WTC11 (cell line): ENCODE results near the gene PGBD5. TPM values are rescaled to one million over a fixed set of nuclear protein-coding genes. Genes with fewer than 3 reads are reported as not detected.

Source experiments
- ATAC-seq: fragments of 200-7000 bp; cut with Tn5 transposase; 2 replicates; pipeline ENCODE4 v1.10.0; 2021; ENCODE audit warnings: mild to moderate bottlenecking, moderate library complexity
- CTCF ChIA-PET: fragments of 300-600 bp; sonication (Branson Sonifier 250); formaldehyde crosslinking; loops from one replicate; lab custom pipeline; 2021; ENCODE audit warnings: antibody characterized with exemption; lab: Charles Lee
- POLR2A ChIA-PET: fragments of 350-600 bp; sonication (Branson Sonifier 250); formaldehyde crosslinking; loops from one replicate; lab custom pipeline; 2021; ENCODE audit warnings: antibody characterized with exemption; lab: Charles Lee
- DNase-seq: peaks from one replicate; pipeline ENCODE4 v3.0.0; 2021; ENCODE audit warnings: low spot score
- H3K27ac Mint-ChIP-seq: 2 replicates; pipeline ENCODE4 v1.8.0; 2021; ENCODE audit warnings: mixed read lengths
- H3K27me3 Mint-ChIP-seq: 2 replicates; pipeline ENCODE4 v1.8.0; 2021; ENCODE audit warnings: low read depth, mild to moderate bottlenecking, moderate library complexity, mixed read lengths
- H3K36me3 Mint-ChIP-seq: 2 replicates; pipeline ENCODE4 v1.8.0; 2021; ENCODE audit warnings: mixed read lengths
- H3K4me1 Mint-ChIP-seq: 2 replicates; pipeline ENCODE4 v1.8.0; 2022; ENCODE audit warnings: mixed read lengths
- H3K4me3 Mint-ChIP-seq: 2 replicates; pipeline ENCODE4 v1.8.0; 2021; ENCODE audit warnings: mild to moderate bottlenecking, moderate library complexity, mixed read lengths
- H3K9me3 Mint-ChIP-seq: 2 replicates; pipeline ENCODE4 v1.8.0; 2021; ENCODE audit warnings: mixed read lengths
- ARID4B ChIP-seq: sonication (generic); formaldehyde crosslinking; IDR thresholded peaks from 2 replicates; pipeline ENCODE4 v1.8.0; 2023; ENCODE audit warnings: missing genetic modification reagents, mild to moderate bottlenecking, borderline replicate concordance
- CDX4 ChIP-seq: fragments of 250-450 bp; sonication (Bioruptor Pico); IDR thresholded peaks from 2 replicates; pipeline ENCODE4 v1.9.0; 2021; ENCODE audit warnings: moderate library complexity, mild to moderate bottlenecking, inconsistent platforms, borderline replicate concordance
- CTCF ChIP-seq: fragments of 200-600 bp; IDR thresholded peaks from 2 replicates; pipeline ENCODE4 v1.8.0; 2022; ENCODE audit warnings: antibody characterized with exemption
- MYBL2 ChIP-seq: sonication (generic); formaldehyde crosslinking; IDR thresholded peaks from 2 replicates; pipeline ENCODE4 v1.8.1; 2023; ENCODE audit warnings: mild to moderate bottlenecking, moderate library complexity, missing genetic modification reagents
- NFE2L1 ChIP-seq: sonication (generic); formaldehyde crosslinking; IDR thresholded peaks from 2 replicates; pipeline ENCODE4 v1.8.1; 2023; ENCODE audit warnings: missing genetic modification reagents
- TCF7 ChIP-seq: sonication (generic); formaldehyde crosslinking; IDR thresholded peaks from 2 replicates; pipeline ENCODE4 v1.8.0; 2022; ENCODE audit warnings: mild to moderate bottlenecking, low read depth, missing genetic modification reagents, moderate library complexity
- TEAD1 ChIP-seq: sonication (generic); formaldehyde crosslinking; IDR thresholded peaks from 2 replicates; pipeline ENCODE4 v1.8.0; 2022; ENCODE audit warnings: mild to moderate bottlenecking, missing genetic modification reagents
- ZNF121 ChIP-seq: sonication (generic); formaldehyde crosslinking; IDR thresholded peaks from 2 replicates; pipeline ENCODE4 v1.8.0; 2023; ENCODE audit warnings: missing genetic modification reagents
- ZNF219 ChIP-seq: sonication (generic); formaldehyde crosslinking; IDR thresholded peaks from 2 replicates; pipeline ENCODE4 v1.8.0; 2023; ENCODE audit warnings: missing genetic modification reagents, mild to moderate bottlenecking, borderline replicate concordance
- ZNF263 ChIP-seq: sonication (generic); formaldehyde crosslinking; IDR thresholded peaks from 2 replicates; pipeline ENCODE4 v1.8.1; 2022; ENCODE audit warnings: low read depth, mild to moderate bottlenecking, moderate library complexity, missing genetic modification reagents
- ZNF317 ChIP-seq: sonication (generic); formaldehyde crosslinking; IDR thresholded peaks from 2 replicates; pipeline ENCODE4 v1.8.1; 2023; ENCODE audit warnings: low read depth, mild to moderate bottlenecking, moderate library complexity, missing genetic modification reagents, borderline replicate concordance
- ZNF396 ChIP-seq: fragments of 250-450 bp; sonication (Bioruptor Pico); IDR thresholded peaks from 2 replicates; pipeline ENCODE4 v1.8.0; 2021; ENCODE audit warnings: mild to moderate bottlenecking, moderate library complexity, borderline replicate concordance
- ZNF416 ChIP-seq: fragments of 250-450 bp; sonication (Bioruptor Pico); IDR thresholded peaks from 2 replicates; pipeline ENCODE4 v1.9.0; 2021; ENCODE audit warnings: mild to moderate bottlenecking, inconsistent platforms
- ZNF423 ChIP-seq: fragments of 250-450 bp; sonication (Bioruptor Pico); IDR thresholded peaks from 2 replicates; pipeline ENCODE4 v2.1.2; 2022; ENCODE audit warnings: mild to moderate bottlenecking, moderate library complexity
- ZNF512 ChIP-seq: sonication (generic); formaldehyde crosslinking; IDR thresholded peaks from 2 replicates; pipeline ENCODE4 v1.8.1; 2022; ENCODE audit warnings: missing genetic modification reagents, borderline replicate concordance
- total RNA-seq: library from RNA; stranded (reverse); gene quantifications from 3 replicates; pipeline ENCODE4 v1.2.3, GENCODE V29; 2021
- TF ChIP-seq, protein P1 (sequence below): sonication (generic); formaldehyde crosslinking; IDR thresholded peaks from 2 replicates; pipeline ENCODE4 v1.8.1; 2022; ENCODE audit warnings: low read depth, mild to moderate bottlenecking, moderate library complexity, missing genetic modification reagents, borderline replicate concordance
- TF ChIP-seq, protein P2 (sequence below): sonication (generic); formaldehyde crosslinking; IDR thresholded peaks from 2 replicates; pipeline ENCODE4 v1.8.1; 2023; ENCODE audit warnings: mild to moderate bottlenecking, missing genetic modification reagents, borderline replicate concordance

Gene PGBD5
- total RNA-seq, 1 experiment from 2014 or later, result 23.8 TPM

DNA sequence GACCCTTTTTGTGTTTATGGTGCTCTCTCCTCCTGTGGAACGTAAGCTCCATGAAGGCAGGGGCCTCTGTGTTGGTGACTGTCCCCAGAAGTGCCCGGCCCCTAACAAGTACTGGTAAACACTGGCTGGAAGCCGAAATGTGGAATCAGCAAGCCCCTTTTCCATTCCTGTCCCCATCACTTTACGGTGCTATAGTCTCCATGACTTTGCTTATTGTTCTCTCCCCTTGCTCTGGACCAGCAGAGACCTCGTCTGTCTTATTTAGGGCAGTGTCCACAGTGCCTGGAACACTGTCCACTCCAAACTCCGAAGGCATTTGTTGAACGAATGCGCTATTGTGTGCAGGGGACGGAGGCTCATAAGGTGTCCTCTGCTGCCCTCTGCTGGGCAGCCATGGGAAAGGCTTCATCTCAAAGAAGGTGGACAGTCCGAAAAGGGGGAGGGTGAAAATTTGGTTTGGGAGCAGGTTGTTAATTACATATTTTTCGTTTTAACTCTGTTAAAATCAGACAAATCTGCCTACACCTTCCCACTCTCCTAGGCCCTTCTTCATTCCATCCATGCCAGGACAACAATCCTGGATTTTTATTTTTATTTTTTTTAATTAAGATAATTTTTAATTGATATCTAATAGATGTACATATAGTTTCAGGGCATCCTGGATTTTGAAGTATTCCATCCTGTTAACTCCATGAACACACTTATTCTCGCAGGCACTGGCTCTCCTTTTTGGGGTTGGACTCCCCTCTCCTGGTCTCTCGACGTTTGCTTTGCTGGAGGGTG, 115.6 kb downstream of the PGBD5 start:
- TF ChIP-seq NFE2L1 (CRISPR knock-in tag) (no peak), TEAD1 (CRISPR knock-in tag) (0 out of 2 replicates have a peak, but pooled peaks have one; percentile 49), CTCF (peak; percentile 86), ARID4B (CRISPR knock-in tag) (no peak), MYBL2 (no peak), ZNF121 (CRISPR knock-in tag) (0 out of 2 replicates have a peak, but pooled peaks have one; percentile 12), ZNF263 (CRISPR knock-in tag) (no peak), TCF7 (CRISPR knock-in tag) (no peak), ZNF317 (CRISPR knock-in tag) (no peak), ZNF396 (CRISPR knock-in tag) (no peak), ZNF423 (no peak), ZNF416 (CRISPR knock-in tag) (no peak)
- TF ChIP-seq, protein P1, sequence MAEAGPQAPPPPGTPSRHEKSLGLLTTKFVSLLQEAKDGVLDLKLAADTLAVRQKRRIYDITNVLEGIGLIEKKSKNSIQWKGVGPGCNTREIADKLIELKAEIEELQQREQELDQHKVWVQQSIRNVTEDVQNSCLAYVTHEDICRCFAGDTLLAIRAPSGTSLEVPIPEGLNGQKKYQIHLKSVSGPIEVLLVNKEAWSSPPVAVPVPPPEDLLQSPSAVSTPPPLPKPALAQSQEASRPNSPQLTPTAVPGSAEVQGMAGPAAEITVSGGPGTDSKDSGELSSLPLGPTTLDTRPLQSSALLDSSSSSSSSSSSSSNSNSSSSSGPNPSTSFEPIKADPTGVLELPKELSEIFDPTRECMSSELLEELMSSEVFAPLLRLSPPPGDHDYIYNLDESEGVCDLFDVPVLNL, result no peak
- Mint-ChIP-seq H3K4me3 (no peak overlapping the region), H3K27ac (no peak overlapping the region; the same call in 1 of the 2 replicates), H3K9me3 (no peaks in the 10 kb centered on the region), H3K4me1 (peaks cover 8% of the 10 kb centered on the region), H3K27me3 (no peaks in the 10 kb centered on the region), H3K36me3 (no peaks in the 10 kb centered on the region)
- DNase-seq, result peak; percentile 72
- POLR2A ChIA-PET, result no interaction called here
- CTCF ChIA-PET, result interaction anchor here (1.0 kb wide), 1 partner anchor 271 kb away, joined by 5 read pairs; no protein-coding TSS in a partner anchor
- ATAC-seq, result peak; percentile 76

GRCh38 chr1:230309646-230310177, 116.4 kb downstream of the PGBD5 start:
- H3K4me3 Mint-ChIP-seq, result no peak overlapping the region
- ChIA-PET POLR2A (no interaction called here), CTCF (interaction anchor here (1.3 kb wide), 1 partner anchor 8 kb away, joined by 3 read pairs; no protein-coding TSS in a partner anchor)
- H3K27ac Mint-ChIP-seq, result no peak overlapping the region
- ATAC-seq (no peak), DNase-seq (no peak)
- H3K9me3 Mint-ChIP-seq, result no peaks in the 10 kb centered on the region
- no peaks in the 10 kb centered on the region for H3K36me3 Mint-ChIP-seq
- no peaks in the 10 kb centered on the region for H3K27me3 Mint-ChIP-seq
- H3K4me1 Mint-ChIP-seq, result peaks cover 8% of the 10 kb centered on the region
- TF ChIP-seq ZNF512 (CRISPR knock-in tag), result no peak
- TF ChIP-seq ZNF219 (CRISPR knock-in tag), result no peak
- no peak for TF ChIP-seq CTCF
- TF ChIP-seq CDX4 (CRISPR knock-in tag), result no peak
- TF ChIP-seq, protein P2, sequence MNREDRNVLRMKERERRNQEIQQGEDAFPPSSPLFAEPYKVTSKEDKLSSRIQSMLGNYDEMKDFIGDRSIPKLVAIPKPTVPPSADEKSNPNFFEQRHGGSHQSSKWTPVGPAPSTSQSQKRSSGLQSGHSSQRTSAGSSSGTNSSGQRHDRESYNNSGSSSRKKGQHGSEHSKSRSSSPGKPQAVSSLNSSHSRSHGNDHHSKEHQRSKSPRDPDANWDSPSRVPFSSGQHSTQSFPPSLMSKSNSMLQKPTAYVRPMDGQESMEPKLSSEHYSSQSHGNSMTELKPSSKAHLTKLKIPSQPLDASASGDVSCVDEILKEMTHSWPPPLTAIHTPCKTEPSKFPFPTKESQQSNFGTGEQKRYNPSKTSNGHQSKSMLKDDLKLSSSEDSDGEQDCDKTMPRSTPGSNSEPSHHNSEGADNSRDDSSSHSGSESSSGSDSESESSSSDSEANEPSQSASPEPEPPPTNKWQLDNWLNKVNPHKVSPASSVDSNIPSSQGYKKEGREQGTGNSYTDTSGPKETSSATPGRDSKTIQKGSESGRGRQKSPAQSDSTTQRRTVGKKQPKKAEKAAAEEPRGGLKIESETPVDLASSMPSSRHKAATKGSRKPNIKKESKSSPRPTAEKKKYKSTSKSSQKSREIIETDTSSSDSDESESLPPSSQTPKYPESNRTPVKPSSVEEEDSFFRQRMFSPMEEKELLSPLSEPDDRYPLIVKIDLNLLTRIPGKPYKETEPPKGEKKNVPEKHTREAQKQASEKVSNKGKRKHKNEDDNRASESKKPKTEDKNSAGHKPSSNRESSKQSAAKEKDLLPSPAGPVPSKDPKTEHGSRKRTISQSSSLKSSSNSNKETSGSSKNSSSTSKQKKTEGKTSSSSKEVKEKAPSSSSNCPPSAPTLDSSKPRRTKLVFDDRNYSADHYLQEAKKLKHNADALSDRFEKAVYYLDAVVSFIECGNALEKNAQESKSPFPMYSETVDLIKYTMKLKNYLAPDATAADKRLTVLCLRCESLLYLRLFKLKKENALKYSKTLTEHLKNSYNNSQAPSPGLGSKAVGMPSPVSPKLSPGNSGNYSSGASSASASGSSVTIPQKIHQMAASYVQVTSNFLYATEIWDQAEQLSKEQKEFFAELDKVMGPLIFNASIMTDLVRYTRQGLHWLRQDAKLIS, result no peak
